Measurements from ENCODE around the gene SLC27A4.

The SLC27A4 gene

DNA sequence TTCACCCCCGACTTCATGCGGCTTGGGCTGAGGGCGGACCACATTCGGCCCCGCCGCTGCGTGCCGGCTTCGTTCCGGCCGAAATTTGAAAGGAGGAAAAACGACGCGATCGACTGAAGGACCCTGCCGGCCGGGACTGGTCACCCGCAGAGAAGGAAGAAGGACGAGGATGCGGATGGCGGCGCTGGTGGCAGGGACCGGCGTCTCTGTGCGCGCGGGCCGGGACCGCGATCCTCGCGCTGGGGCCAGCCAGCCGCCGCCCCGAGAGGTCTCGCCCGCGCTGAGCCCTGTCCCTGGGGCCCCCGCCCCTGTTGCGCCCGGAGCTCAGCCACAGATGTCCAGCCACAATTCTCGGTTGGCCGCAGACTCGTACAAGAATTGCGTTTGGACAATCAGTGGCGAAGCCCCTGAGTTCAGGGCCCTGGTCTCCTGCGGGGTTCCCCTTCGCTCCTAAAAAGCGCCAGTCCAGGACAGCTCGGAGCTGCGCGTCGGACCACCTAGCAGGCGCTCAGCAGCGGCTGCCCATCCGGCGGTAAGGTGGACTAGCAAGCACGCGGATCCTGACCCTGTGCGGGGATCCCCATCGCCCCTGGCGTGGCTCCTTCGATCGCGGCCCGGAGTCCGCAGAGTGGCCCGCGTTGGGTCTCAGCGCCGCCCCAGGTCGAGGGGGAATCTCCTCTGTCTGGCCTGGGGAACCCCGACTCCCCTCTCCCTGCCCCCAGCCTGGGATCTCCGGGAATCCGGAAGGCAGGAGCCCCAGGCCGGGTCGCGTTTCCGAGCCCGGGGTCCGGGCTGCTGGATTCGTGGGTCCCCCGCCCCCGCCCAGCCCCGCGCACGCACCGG, 52.2 kb downstream of the SLC27A4 start:
- DNase-seq, result no peak

- DNase-seq, result no peak
Measured at GRCh38 chr9:128393145-128393775, 52.9 kb downstream of the SLC27A4 start.

- DNase-seq, result no peak
Measured at GRCh38 chr9:128393970-128394369, 53.6 kb downstream of the SLC27A4 start.

DNA sequence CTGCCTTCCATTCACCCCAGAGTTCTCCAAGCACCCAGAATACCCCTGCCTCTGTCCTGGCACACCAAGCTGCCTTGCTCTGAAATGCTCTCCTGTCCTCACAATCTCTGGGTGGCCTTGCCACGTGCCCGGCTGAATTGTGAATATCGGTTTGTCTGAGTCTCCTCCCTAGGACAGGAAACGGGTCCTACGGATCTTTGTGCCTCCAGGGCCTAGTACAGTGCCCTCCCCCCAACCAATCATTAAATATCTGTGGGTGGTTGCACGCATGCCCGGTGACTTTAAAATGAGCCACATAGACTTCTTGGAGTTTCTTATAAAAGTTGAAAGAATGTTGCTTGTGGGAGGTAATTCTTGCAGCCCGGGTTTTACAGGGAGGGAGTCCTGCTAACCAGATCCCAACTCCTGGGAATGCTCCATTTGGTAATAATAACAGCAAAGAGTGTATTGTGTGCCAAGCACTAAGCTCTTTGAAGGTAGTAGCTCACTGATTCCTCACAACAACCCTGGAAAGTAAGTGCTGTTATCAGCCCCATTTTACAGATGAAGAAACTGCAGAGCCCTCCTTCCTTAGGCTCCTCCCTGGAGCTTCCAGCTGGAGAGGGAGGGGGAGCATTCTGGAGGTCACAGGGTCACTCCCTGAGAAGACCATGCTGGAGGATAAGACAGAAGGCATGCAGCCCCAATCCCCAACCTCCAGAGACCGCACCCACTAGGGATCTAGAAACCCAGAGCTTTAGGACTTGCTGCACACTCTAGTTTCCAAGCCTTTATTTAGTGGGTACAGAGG, 54.2 kb downstream of the SLC27A4 start:
- no peak for DNase-seq

DNA sequence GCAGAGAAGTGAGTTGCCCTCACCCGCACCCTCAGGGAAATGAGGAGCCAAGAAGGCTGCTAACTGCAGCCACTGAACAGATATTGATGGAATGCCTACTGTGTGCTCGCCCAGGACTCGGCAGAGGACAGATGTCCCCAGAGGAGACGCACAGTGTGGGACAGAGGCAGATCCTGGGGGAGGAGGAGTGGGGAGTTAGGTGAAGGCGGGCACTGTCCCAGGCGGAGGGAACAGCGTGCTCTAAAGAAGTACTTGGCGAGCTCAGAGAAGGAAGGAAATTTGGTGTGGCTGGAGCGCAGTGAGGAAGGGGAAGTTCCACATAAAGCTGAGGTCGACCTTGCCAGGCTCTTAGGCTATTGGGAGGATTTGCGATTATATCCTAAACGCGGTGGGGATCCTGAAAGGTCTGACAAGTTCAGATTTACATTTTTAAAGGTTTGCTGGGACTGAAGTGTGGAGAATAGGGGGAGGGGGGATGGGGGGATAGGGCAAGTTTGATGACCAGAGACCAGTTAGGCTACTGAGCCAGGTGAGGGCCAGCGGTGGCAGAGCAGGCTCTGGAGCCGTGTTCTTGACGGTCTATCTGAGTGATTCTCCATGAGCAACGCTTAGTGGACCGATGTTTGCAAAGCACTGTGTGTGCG, 56.8 kb downstream of the SLC27A4 start:
- no peak for DNase-seq

GRCh38 chr9:128397831-128398230, 57.5 kb downstream of the SLC27A4 start:
- no peak for DNase-seq

- DNase-seq, result no peak
Measured at GRCh38 chr9:128399861-128400260, 59.5 kb downstream of the SLC27A4 start.

- DNase-seq, result no peak
Measured at GRCh38 chr9:128404560-128404959, 64.2 kb downstream of the SLC27A4 start.

- DNase-seq, result no peak
Measured at GRCh38 chr9:128405077-128405779, 64.9 kb downstream of the SLC27A4 start.

DNA sequence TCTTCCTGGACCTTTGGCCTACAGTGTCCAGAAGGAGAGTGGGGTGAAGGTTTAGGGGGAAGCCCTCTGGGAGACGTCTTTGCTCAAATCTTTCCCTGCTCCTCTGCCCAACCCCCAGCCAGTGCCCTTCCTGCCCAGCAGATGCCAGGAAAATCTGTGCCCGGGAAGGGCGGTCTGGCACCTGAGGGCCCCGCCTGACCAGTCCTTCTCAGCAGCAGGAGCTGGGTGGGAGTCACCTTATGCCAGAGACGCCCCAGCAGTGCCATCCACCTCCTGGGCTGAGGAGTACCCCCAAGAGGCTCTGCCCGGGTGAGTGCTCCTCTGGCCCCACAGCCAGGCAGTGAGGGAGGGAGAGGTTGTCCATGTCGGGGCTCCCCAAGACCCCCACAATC, 65.4 kb downstream of the SLC27A4 start:
- no peak for DNase-seq

DNA sequence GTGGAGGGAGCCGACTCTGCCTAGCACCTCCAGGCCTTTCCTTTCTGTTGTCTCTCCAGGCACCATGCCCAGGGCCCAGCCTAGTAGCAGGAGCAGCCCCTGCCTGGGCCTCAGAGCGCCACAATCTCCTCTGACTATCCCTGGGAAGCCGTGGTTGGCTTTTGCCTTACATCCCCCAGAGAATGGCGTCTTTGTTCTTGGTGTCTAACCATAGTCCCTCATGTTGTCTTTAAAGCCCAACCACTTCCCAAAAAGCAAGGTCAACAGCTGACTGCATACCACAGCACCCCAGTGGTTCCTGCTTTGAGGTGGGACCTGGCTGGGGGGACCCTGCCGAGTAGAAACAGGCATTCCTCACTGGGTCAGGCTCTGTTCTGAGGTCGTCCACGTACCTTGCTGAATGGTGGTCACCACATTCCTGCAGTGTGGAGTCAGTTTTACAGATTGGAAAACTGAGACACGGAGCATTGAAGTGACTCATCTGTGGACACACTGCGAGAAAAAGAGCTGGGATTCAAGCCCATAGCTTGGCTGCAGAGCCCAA, 66.6 kb downstream of the SLC27A4 start:
- no peak for DNase-seq

DNA sequence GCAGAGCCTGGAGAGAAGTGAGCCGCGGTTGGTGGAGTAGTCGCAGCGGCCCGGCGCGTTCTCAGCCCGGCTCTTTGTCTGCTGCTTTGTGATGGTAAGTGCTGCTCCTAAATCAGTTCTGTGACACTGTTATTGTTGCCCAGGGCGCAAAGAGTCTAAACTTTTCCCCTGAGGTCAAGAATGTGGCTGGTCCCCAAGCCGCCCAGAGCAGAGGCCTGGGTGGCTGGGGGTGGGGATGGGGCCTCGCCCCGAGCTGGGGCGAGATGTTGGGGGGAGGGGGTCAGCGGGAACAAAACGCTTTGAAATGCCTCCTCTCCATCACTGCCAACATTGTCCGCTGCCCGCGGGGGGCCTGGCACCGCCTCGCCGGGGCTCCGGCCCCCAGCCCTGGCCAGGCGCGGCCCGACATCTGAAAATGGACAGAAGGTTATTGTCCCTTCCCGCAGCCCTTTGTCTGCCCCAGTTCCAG, 68.7 kb downstream of the SLC27A4 start:
- no peak for DNase-seq

- DNase-seq, result no peak
Measured at GRCh38 chr9:128409450-128409849, 69.1 kb downstream of the SLC27A4 start.

- no peak for DNase-seq
Measured at GRCh38 chr9:128409978-128410377, 69.7 kb downstream of the SLC27A4 start.

Measured in SW 1271 (cell line).